Ascending aorta (tissue), 2 donors: ENCODE measurements around the gene RBBP5. TPM values are rescaled to one million over a fixed set of nuclear protein-coding genes. Genes with fewer than 3 reads are reported as not detected.
A peak's percentile ranks its signal among the peaks of the same experiment; 100 is the strongest.

Experiments
- DNase-seq, 2 donors: peaks; one replicate each; pipeline ENCODE4 v3.0.0-alpha.2; 2019; ENCODE audit warnings: low spot score in 2 of 2
- H3K27ac ChIP-seq, 2 donors: fragments of 200-600 bp; sonication (generic); one replicate each; pipeline ENCODE4 v1.5.1; 2016 to 2017; ENCODE audit warnings: mild to moderate bottlenecking in 1 of 2
- H3K27me3 ChIP-seq: fragments of 200-600 bp; sonication (generic); one replicate; pipeline ENCODE4 v1.5.1; 2017
- H3K36me3 ChIP-seq, 2 donors: fragments of 200-600 bp; sonication (generic); one replicate each; pipeline ENCODE4 v1.5.1; 2016
- H3K4me1 ChIP-seq, 2 donors: fragments of 200-600 bp; sonication (generic); one replicate each; pipeline ENCODE4 v1.5.1; 2016 to 2017; ENCODE audit warnings: mild to moderate bottlenecking in 1 of 2
- H3K4me3 ChIP-seq, 2 donors: fragments of 200-600 bp; sonication (generic); one replicate each; pipeline ENCODE4 v1.5.1; 2016 to 2017; ENCODE audit warnings: mild to moderate bottlenecking in 1 of 2
- H3K9me3 ChIP-seq, 2 donors: fragments of 200-600 bp; sonication (generic); one replicate each; pipeline ENCODE4 v1.5.1; 2016
- intact Hi-C: fragments of 100-400 bp; cut with DNase I; formaldehyde crosslinking; loops from one replicate; pipeline ENCODE4 v1.15.1; 2023
- total RNA-seq: library from RNA; depleted of rRNA; stranded (reverse); fragments of >200 nt; gene quantifications from one replicate; pipeline ENCODE4 v1.1.0, GENCODE V29; 2016
- TF ChIP-seq, protein P1 (sequence below), 3 experiments: fragments of 200-600 bp in 2 of 3; fragments of 450-650 bp in 1 of 3; sonication (generic) in 2 of 3; IDR thresholded peaks; one replicate each; pipeline ENCODE4 v1.5.1; 2016 to 2019; ENCODE audit warnings: antibody characterized with exemption in 3 of 3, mild to moderate bottlenecking in 1 of 3, moderate library complexity in 1 of 3

The RBBP5 gene
- total RNA-seq, 1 donor from 2014 or later, result 7.2 TPM

DNA sequence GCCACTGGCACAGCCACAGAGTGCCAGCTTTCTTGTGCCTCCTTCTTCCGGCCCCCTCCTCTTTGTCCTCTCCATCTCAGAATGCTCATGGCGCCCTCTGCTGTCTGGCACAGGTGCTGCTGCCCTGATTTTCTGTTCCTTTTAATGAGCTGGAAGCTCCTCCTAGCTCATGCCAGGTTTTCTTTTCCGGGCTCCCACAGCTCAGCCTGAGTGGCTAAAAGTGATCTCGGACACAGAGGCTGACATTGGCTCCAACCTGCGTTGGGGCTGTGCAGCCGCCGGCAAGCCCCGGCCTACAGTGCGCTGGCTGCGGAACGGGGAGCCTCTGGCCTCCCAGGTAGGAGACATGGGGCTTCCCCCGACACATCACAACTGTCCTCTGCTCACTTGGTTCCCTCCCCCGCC is 60.1 kb downstream of the RBBP5 start:
- intact Hi-C loops, result no loop called here
- H3K4me1 ChIP-seq, result no peaks in the 10 kb centered on the region
- H3K9me3 ChIP-seq, result no peaks in the 10 kb centered on the region
- no peak overlapping the region for H3K4me3 ChIP-seq
- TF ChIP-seq, protein P1, sequence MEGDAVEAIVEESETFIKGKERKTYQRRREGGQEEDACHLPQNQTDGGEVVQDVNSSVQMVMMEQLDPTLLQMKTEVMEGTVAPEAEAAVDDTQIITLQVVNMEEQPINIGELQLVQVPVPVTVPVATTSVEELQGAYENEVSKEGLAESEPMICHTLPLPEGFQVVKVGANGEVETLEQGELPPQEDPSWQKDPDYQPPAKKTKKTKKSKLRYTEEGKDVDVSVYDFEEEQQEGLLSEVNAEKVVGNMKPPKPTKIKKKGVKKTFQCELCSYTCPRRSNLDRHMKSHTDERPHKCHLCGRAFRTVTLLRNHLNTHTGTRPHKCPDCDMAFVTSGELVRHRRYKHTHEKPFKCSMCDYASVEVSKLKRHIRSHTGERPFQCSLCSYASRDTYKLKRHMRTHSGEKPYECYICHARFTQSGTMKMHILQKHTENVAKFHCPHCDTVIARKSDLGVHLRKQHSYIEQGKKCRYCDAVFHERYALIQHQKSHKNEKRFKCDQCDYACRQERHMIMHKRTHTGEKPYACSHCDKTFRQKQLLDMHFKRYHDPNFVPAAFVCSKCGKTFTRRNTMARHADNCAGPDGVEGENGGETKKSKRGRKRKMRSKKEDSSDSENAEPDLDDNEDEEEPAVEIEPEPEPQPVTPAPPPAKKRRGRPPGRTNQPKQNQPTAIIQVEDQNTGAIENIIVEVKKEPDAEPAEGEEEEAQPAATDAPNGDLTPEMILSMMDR (IDR thresholded peaks at IDR 0.05), result peak; percentile 58 to 84 (median 64)
- no peak overlapping the region for H3K27ac ChIP-seq
- peak in 1 of 2 donors; percentile 73 for DNase-seq
- no peaks in the 10 kb centered on the region for H3K27me3 ChIP-seq
- no peaks in the 10 kb centered on the region for H3K36me3 ChIP-seq

DNA sequence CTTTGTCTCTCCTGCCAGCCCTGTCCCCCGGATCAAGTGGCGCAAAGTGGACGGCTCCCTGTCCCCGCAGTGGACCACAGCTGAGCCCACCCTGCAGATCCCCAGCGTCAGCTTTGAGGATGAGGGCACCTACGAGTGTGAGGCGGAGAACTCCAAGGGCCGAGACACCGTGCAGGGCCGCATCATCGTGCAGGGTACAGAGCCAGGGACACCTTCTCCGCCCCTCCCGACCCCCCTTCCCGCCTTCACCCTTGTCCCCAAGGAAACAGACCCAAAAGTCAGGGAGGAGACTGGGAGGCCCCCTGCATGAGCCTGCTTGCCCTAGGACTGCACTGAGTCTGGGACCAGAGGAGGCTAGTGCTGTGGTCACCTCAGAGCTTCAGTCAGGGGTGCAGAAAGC is 60.6 kb downstream of the RBBP5 start:
- no peaks in the 10 kb centered on the region for H3K27me3 ChIP-seq
- no peak overlapping the region for H3K4me3 ChIP-seq
- no peaks in the 10 kb centered on the region for H3K9me3 ChIP-seq
- TF ChIP-seq, protein P1 (IDR thresholded peaks at IDR 0.05), result no peak
- DNase-seq, result no peak
- H3K27ac ChIP-seq, result no peak overlapping the region
- H3K4me1 ChIP-seq, result no peaks in the 10 kb centered on the region
- no peaks in the 10 kb centered on the region for H3K36me3 ChIP-seq
- intact Hi-C loops, result no loop called here

DNA sequence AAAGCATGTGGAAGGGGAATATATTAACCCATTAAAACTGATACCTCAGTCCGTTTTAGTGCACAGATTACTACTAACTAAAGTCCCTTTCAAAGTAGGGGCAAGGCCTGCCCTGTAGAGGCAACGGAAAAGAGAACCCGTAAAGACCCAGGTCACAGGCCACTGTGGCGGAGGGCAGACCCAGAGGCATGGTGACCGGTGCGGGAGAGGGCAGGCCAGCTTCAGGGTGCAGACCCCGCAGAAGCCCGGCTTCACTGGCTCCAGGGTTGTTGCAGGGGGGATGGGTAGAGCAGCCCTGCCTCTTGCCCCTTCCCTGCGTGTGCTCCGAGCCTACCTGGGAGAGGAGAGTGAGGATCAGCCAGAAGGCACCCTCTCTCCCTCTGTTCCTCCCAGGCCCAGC is 61.0 kb downstream of the RBBP5 start:
- no peaks in the 10 kb centered on the region for H3K36me3 ChIP-seq
- H3K27me3 ChIP-seq, result no peaks in the 10 kb centered on the region
- H3K9me3 ChIP-seq, result no peaks in the 10 kb centered on the region
- TF ChIP-seq, protein P1 (IDR thresholded peaks at IDR 0.05), result no peak
- no peaks in the 10 kb centered on the region for H3K4me1 ChIP-seq
- no peak overlapping the region for H3K4me3 ChIP-seq
- DNase-seq, result no peak
- H3K27ac ChIP-seq, result no peak overlapping the region
- intact Hi-C loops, result no loop called here

DNA sequence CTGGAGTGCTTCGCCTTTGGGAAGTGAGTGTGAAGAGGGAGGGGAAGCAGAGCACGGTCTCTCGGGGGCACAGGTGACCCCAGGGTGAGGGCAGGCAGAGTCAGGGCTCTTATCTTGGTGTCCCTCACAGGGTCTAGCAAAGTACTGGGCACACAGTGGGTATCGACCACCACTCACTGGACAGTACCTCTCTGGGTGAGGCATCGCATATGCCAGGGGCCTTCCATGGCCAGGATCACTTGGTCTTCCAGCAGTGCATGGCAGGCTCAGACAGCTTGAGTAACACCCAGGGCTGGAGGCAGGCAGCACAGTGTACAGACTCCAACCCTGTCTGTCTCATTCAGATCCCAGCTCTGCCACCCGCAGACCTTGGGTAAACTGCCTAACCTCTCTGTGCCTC is 62.1 kb downstream of the RBBP5 start:
- TF ChIP-seq, protein P1 (IDR thresholded peaks at IDR 0.05), result no peak
- intact Hi-C loops, result no loop called here
- DNase-seq, result no peak
- Histone ChIP-seq H3K36me3 (no peaks in the 10 kb centered on the region), H3K4me1 (no peaks in the 10 kb centered on the region), H3K9me3 (no peaks in the 10 kb centered on the region), H3K27ac (no peak overlapping the region), H3K4me3 (no peak overlapping the region), H3K27me3 (no peaks in the 10 kb centered on the region)

DNA sequence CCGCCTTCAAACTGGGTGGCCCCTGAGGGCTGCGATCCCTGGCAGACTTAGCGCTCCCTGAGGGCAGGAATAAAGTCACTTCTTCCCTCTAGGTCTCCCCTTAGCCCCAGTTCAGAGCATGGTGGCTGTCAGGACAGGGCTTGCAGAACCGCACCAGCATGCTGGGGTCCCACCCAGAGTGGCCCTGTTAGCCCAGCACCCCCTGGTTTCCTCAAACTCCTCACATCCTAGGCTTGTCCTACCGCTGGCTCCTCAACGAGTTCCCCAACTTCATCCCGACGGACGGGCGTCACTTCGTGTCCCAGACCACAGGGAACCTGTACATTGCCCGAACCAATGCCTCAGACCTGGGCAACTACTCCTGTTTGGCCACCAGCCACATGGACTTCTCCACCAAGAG is 62.9 kb downstream of the RBBP5 start:
- Histone ChIP-seq H3K9me3 (no peaks in the 10 kb centered on the region), H3K36me3 (no peaks in the 10 kb centered on the region), H3K27me3 (no peaks in the 10 kb centered on the region), H3K27ac (no peak overlapping the region), H3K4me1 (no peaks in the 10 kb centered on the region), H3K4me3 (no peak overlapping the region)
- DNase-seq, result no peak
- TF ChIP-seq, protein P1 (IDR thresholded peaks at IDR 0.05), result no peak
- intact Hi-C loops, result no loop called here
